Thyroid gland (tissue), 4 donors: Measurements from ENCODE around the gene FER. TPM values are rescaled to one million over a fixed set of nuclear protein-coding genes. Genes with fewer than 3 reads are reported as not detected.
"Not testable (repeated sequence)": the region's sequence is repeated elsewhere in the genome, so short reads cannot be mapped to it uniquely, and the experiment has no call there.

Source experiments
- DNase-seq, 2 donors: peaks; one replicate each; pipeline ENCODE4 v3.0.0-alpha.2; 2019
- H3K27ac ChIP-seq, 3 donors: fragments of 200-600 bp; sonication (generic); 1 replicate in 2 of 3; 2 replicates in 1 of 3; pipeline ENCODE4 v1.5.1; 2016 to 2019; ENCODE audit warnings: mild to moderate bottlenecking in 1 of 3, moderate library complexity in 1 of 3
- H3K27me3 ChIP-seq: fragments of 200-600 bp; sonication (generic); one replicate; pipeline ENCODE4 v1.5.1; 2019
- H3K36me3 ChIP-seq, 2 donors: fragments of 200-600 bp; sonication (generic); one replicate each; pipeline ENCODE4 v1.5.1; 2016 to 2019
- H3K4me1 ChIP-seq, 2 donors: fragments of 200-600 bp; sonication (generic); one replicate each; pipeline ENCODE4 v1.5.1; 2017 to 2019
- H3K4me3 ChIP-seq, 3 donors: fragments of 200-600 bp; sonication (generic); replicated peaks in 1 of 3; 1 replicate in 2 of 3; 2 replicates in 1 of 3; pipeline ENCODE4 v1.5.1; 2016; ENCODE audit warnings: mild to moderate bottlenecking in 1 of 3
- H3K9me3 ChIP-seq: fragments of 200-600 bp; sonication (generic); one replicate; pipeline ENCODE4 v1.5.1; 2017
- POLR2A ChIP-seq, 2 donors: fragments of 450-650 bp; IDR thresholded peaks; one replicate each; pipeline ENCODE4 v1.6.1; 2017; ENCODE audit warnings: antibody characterized with exemption in 2 of 2, mild to moderate bottlenecking in 2 of 2, moderate library complexity in 1 of 2
- WGBS, 2 donors: methylation state at CpG; one replicate each; pipeline ENCODE4 v1.1.5; 2017; 5-methylcytosine and 5-hydroxymethylcytosine counted together
- intact Hi-C: fragments of 100-400 bp; cut with DNase I; formaldehyde crosslinking; loops from one replicate; pipeline ENCODE4 v1.15.1; 2023
- total RNA-seq, 4 donors: library from RNA; depleted of rRNA; stranded (reverse); fragments of >200 nt; gene quantifications; one replicate each; pipeline ENCODE4 v1.2.3, GENCODE V29; 2016
- TF ChIP-seq, protein P1 (sequence below), 6 experiments: fragments of 200-600 bp in 3 of 6; fragments of 450-650 bp in 3 of 6; sonication (generic) in 3 of 6; IDR thresholded peaks; one replicate each; pipeline ENCODE4 v1.5.1; 2016 to 2019; ENCODE audit warnings: antibody characterized with exemption in 6 of 6, mild to moderate bottlenecking in 2 of 6, inconsistent platforms in 1 of 6, moderate library complexity in 1 of 6

Gene FER
- total RNA-seq, result 10 to 100 TPM; 38.8 to 79.1 (median 45.2) TPM

GRCh38 chr5:108747774-108748400 lies at the start of gene FER:
Gene FER (plus strand): TSS chr5:108747897. CDS start chr5:108798183, 50,286 bp downstream.
- intact Hi-C loops, result no loop called here
- Histone ChIP-seq H3K9me3 (no peaks in the 10 kb centered on the region), H3K27ac (peak within 1 kb of the TSS; percentile 97 to 99 (median 99)), H3K4me1 (peaks cover 4 to 21% of the 10 kb centered on the region in 2 donors), H3K36me3 (no peaks in the 10 kb centered on the region), H3K4me3 (peak within 1 kb of the TSS; percentile 85 to 95 (median 87)), H3K27me3 (no peaks in the 10 kb centered on the region)
- DNase-seq, result peak; percentile 48 to 54
- 1% methylated on average over 20 to 21 of the region's 21 CpGs for WGBS, 2 donors
- TF ChIP-seq POLR2A (IDR thresholded peaks at IDR 0.05), result peak in 1 of 2 donors; percentile 86
- TF ChIP-seq, protein P1, sequence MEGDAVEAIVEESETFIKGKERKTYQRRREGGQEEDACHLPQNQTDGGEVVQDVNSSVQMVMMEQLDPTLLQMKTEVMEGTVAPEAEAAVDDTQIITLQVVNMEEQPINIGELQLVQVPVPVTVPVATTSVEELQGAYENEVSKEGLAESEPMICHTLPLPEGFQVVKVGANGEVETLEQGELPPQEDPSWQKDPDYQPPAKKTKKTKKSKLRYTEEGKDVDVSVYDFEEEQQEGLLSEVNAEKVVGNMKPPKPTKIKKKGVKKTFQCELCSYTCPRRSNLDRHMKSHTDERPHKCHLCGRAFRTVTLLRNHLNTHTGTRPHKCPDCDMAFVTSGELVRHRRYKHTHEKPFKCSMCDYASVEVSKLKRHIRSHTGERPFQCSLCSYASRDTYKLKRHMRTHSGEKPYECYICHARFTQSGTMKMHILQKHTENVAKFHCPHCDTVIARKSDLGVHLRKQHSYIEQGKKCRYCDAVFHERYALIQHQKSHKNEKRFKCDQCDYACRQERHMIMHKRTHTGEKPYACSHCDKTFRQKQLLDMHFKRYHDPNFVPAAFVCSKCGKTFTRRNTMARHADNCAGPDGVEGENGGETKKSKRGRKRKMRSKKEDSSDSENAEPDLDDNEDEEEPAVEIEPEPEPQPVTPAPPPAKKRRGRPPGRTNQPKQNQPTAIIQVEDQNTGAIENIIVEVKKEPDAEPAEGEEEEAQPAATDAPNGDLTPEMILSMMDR (IDR thresholded peaks at IDR 0.05), result no peak

GRCh38 chr5:108700388-108700787 lies 47.3 kb upstream of the FER start:
- intact Hi-C loops, H3K4me3 ChIP-seq, H3K9me3 ChIP-seq, DNase-seq, H3K36me3 ChIP-seq, H3K27ac ChIP-seq, H3K27me3 ChIP-seq, H3K4me1 ChIP-seq: not testable (repeated sequence)
- WGBS, 2 donors, result 96 to 98% methylated on average over 5 of the region's 5 CpGs

DNA sequence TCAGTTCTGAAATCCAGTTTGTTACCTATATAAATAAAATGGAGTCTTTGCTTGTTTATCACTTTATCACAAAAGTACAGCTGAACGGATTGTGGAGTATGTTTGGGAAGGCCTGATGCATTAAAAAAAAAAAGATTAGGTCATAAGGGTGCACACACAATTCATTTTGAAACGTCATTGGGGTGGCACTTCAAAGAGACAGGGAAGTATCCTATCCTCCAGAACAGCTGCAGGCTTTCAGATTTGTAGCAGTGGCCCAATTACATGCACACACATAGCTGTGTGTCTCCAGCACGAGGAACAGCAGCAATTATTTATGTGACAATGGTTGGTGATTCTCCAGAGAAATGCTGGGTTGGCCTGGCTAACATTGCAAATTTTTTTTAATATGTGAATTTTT lies 46.8 kb upstream of the FER start:
- H3K4me3 ChIP-seq, result no peak overlapping the region
- H3K27ac ChIP-seq, result no peak overlapping the region
- DNase-seq, result no peak
- no peaks in the 10 kb centered on the region for H3K9me3 ChIP-seq
- TF ChIP-seq, protein P1 (IDR thresholded peaks at IDR 0.05), result no peak
- TF ChIP-seq POLR2A (IDR thresholded peaks at IDR 0.05), result no peak
- intact Hi-C loops, result no loop called here
- H3K4me1 ChIP-seq, result no peaks in the 10 kb centered on the region
- WGBS, 2 donors, result 28 to 41% methylated on average over 3 of the region's 3 CpGs
- H3K36me3 ChIP-seq, result no peaks in the 10 kb centered on the region
- no peaks in the 10 kb centered on the region for H3K27me3 ChIP-seq

DNA sequence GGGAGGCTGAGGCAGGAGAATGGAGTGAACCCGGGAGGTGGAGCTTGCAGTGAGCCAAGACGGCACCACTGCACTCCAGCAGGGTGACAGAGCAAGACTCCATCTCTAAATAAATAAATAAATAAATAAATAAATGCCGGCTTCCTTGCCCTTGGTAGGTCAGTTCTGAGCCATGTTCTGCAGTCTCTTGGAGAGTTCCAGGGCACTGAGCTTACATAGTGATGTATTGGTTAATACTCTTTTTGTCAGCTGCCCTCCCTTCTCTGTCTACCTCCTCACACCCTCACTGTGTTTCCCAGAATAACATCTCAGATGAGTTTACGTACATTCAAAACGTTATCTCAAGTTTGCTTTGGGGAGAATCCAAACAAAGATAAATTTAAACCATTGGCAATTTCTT lies 45.2 kb upstream of the FER start:
- H3K36me3 ChIP-seq, result no peaks in the 10 kb centered on the region
- H3K27me3 ChIP-seq, result no peaks in the 10 kb centered on the region
- no peak overlapping the region for H3K4me3 ChIP-seq
- 74 to 88% methylated on average over 5 of the region's 5 CpGs for WGBS, 2 donors
- no peak overlapping the region for H3K27ac ChIP-seq
- H3K9me3 ChIP-seq, result no peaks in the 10 kb centered on the region
- intact Hi-C loops, result no loop called here
- H3K4me1 ChIP-seq, result no peaks in the 10 kb centered on the region
- no peak for DNase-seq
- TF ChIP-seq, protein P1 (IDR thresholded peaks at IDR 0.05), result no peak
- TF ChIP-seq POLR2A (IDR thresholded peaks at IDR 0.05), result no peak

DNA sequence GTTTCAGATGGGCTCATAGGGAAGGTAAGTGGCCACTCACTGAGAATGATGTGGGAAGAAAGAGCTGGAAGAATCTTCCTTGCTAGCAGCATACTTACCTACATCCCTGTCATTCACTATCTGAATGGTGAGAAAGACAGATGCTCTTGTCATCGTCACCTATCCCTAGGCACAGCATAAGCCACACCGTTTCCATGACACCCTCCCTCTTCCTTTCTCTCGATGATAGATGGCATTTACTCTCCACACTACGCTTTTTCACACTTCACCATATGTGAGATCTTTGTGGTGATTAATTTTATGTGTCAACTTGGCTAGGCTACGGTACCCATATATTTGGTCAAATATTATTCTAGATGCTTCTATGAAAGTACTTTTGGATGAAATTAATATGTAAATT lies 44.4 kb upstream of the FER start:
- WGBS, 2 donors, result 78 to 83% methylated on average over 5 of the region's 5 CpGs
- H3K9me3 ChIP-seq, result no peaks in the 10 kb centered on the region
- DNase-seq, result no peak
- no peak overlapping the region for H3K27ac ChIP-seq
- H3K36me3 ChIP-seq, result no peaks in the 10 kb centered on the region
- H3K4me1 ChIP-seq, result no peaks in the 10 kb centered on the region
- TF ChIP-seq POLR2A (IDR thresholded peaks at IDR 0.05), result no peak
- TF ChIP-seq, protein P1 (IDR thresholded peaks at IDR 0.05), result no peak
- H3K4me3 ChIP-seq, result no peak overlapping the region
- no peaks in the 10 kb centered on the region for H3K27me3 ChIP-seq
- intact Hi-C loops, result no loop called here
